Endothelial cell (in vitro differentiated cells): ENCODE data around the gene ITPR2. TPM values are rescaled to one million over a fixed set of nuclear protein-coding genes. Genes with fewer than 3 reads are reported as not detected.
"Not testable (repeated sequence)": the region's sequence is repeated elsewhere in the genome, so short reads cannot be mapped to it uniquely, and the experiment has no call there.

ENCODE experiments used
- DNase-seq: peaks from one replicate; pipeline ENCODE4 v3.0.0; 2021; ENCODE audit warnings: low spot score
- H3K27ac Mint-ChIP-seq: one replicate; pipeline ENCODE4 v1.8.0; 2021; ENCODE audit warnings: mixed read lengths, inconsistent platforms; ENCODE audit not compliant: unreplicated experiment
- H3K27me3 Mint-ChIP-seq: one replicate; pipeline ENCODE4 v1.8.0; 2021; ENCODE audit warnings: mild to moderate bottlenecking, moderate library complexity, mixed read lengths, inconsistent platforms; ENCODE audit not compliant: unreplicated experiment
- H3K36me3 Mint-ChIP-seq: one replicate; pipeline ENCODE4 v1.8.0; 2021; ENCODE audit warnings: mild to moderate bottlenecking, low read depth, mixed read lengths, inconsistent platforms; ENCODE audit not compliant: unreplicated experiment
- H3K4me1 Mint-ChIP-seq: one replicate; pipeline ENCODE4 v1.8.0; 2021; ENCODE audit warnings: mild to moderate bottlenecking, mixed read lengths, inconsistent platforms; ENCODE audit not compliant: unreplicated experiment
- H3K4me3 Mint-ChIP-seq: one replicate; pipeline ENCODE4 v1.8.0; 2021; ENCODE audit warnings: mild to moderate bottlenecking, mixed read lengths, inconsistent platforms; ENCODE audit not compliant: unreplicated experiment
- H3K9me3 Mint-ChIP-seq: one replicate; pipeline ENCODE4 v1.8.0; 2021; ENCODE audit warnings: mixed read lengths, inconsistent platforms; ENCODE audit not compliant: unreplicated experiment
- total RNA-seq: library from RNA; stranded (reverse); fragmentation: NEBNext Ultra II Directional; extraction: Animal tissue kit (Norgen Biotek cat#: 25700); gene quantifications from one replicate; pipeline ENCODE4 v1.2.1, GENCODE V29; 2021; ENCODE audit not compliant: unreplicated experiment
- TF ChIP-seq, protein P1 (sequence below): fragments of 200-600 bp; sonication (generic); IDR thresholded peaks from one replicate; pipeline ENCODE4 v1.5.0; 2021; ENCODE audit warnings: antibody characterized with exemption; ENCODE audit not compliant: unreplicated experiment

Gene ITPR2
- total RNA-seq, 1 donor from 2014 or later, result 33.8 TPM

DNA sequence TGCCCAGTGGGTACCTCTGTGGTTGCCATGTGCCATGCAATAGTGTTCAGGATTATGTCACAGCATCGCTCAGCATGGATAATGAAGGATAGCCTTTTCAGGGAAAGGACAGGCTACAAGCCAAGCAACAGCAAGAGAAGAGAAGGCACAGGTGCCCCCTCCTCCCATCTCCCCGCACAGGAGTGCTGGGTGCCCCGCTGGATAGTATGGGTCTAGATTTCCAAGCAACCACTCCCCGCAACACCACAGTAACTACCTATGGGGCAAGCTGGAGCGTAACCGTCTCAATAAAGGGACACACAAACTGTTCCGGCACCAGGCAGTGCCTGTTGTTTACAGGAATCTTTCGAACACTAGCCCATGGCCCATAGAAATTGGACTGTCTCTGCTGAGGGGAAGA lies 222.2 kb downstream of the ITPR2 start:
- DNase-seq, result no peak
- H3K4me3 Mint-ChIP-seq, result no peak overlapping the region
- H3K4me1 Mint-ChIP-seq, result peaks cover 12% of the 10 kb centered on the region
- no peak overlapping the region for H3K27ac Mint-ChIP-seq
- H3K9me3 Mint-ChIP-seq, result no peaks in the 10 kb centered on the region
- H3K27me3 Mint-ChIP-seq, result no peaks in the 10 kb centered on the region
- TF ChIP-seq, protein P1, sequence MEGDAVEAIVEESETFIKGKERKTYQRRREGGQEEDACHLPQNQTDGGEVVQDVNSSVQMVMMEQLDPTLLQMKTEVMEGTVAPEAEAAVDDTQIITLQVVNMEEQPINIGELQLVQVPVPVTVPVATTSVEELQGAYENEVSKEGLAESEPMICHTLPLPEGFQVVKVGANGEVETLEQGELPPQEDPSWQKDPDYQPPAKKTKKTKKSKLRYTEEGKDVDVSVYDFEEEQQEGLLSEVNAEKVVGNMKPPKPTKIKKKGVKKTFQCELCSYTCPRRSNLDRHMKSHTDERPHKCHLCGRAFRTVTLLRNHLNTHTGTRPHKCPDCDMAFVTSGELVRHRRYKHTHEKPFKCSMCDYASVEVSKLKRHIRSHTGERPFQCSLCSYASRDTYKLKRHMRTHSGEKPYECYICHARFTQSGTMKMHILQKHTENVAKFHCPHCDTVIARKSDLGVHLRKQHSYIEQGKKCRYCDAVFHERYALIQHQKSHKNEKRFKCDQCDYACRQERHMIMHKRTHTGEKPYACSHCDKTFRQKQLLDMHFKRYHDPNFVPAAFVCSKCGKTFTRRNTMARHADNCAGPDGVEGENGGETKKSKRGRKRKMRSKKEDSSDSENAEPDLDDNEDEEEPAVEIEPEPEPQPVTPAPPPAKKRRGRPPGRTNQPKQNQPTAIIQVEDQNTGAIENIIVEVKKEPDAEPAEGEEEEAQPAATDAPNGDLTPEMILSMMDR, result no peak
- H3K36me3 Mint-ChIP-seq, result no peaks in the 10 kb centered on the region

DNA sequence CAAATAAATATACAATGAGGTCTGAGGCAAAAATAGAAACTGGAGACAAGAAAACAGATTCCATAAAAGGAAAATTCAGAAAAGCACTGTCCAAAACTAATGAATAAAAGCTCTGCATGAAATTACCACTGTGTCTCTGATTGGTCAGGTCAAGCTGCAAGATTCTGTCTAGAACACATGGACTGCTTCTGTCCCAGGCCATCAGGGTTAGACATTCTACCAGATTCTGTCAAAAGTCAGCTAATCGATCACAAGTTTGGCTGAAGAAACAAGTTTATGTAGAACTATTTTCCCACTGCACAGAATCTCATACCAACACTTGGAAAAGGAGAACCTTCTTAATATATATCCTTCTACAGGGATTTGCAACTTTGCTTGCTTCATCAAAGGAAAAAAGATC lies 223.0 kb downstream of the ITPR2 start:
- no peak for DNase-seq
- Mint-ChIP-seq H3K36me3 (no peaks in the 10 kb centered on the region), H3K27ac (no peak overlapping the region), H3K4me3 (no peak overlapping the region), H3K4me1 (peaks cover 12% of the 10 kb centered on the region), H3K9me3 (no peaks in the 10 kb centered on the region), H3K27me3 (no peaks in the 10 kb centered on the region)
- TF ChIP-seq, protein P1, result no peak

DNA sequence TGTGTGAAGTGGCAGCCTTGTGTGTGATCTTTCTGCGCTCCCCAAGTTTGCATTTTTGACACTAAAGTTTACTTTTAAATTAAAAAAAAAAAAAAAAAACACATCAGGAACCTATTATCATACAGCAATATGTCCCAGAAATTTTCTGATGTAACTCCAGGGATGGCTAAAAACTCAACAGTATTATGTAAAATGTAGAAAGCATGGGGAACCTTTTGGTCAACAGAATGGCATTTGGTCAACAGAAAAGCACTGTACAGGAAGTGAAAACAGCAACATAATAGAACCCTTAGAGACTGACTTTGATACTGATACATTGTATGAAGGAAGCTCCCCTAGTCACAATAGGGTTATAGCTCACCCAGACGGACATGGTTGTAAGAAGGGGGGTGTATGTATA lies 224.3 kb downstream of the ITPR2 start:
- TF ChIP-seq, protein P1, result no peak
- no peak overlapping the region for H3K27ac Mint-ChIP-seq
- H3K4me1 Mint-ChIP-seq, result peaks cover 12% of the 10 kb centered on the region
- DNase-seq, result no peak
- H3K36me3 Mint-ChIP-seq, result no peaks in the 10 kb centered on the region
- no peak overlapping the region for H3K4me3 Mint-ChIP-seq
- no peaks in the 10 kb centered on the region for H3K27me3 Mint-ChIP-seq
- no peaks in the 10 kb centered on the region for H3K9me3 Mint-ChIP-seq

DNA sequence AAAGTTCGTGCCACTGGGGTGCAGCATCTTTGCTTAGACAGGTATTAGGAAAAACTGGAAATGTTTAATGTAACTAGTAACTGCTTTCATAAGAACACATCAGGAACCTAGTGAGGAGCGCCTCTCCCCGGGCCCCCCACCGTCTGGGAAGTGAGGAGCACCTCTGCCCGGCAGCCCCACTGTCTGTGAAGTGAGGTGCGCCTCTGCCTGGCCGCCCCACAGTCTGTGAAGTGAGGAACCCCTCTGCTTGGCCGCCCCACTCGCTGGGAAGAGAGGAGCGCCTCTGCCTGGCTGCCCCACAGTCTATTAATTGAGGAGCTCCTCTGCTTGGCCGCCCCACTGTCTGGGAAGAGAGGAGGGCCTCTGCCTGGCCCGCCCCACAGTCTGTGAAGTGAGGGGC lies 224.7 kb downstream of the ITPR2 start:
- TF ChIP-seq, protein P1, result no peak
- DNase-seq, result no peak
- Mint-ChIP-seq H3K9me3 (no peaks in the 10 kb centered on the region), H3K4me1 (peaks cover 12% of the 10 kb centered on the region), H3K27ac (no peak overlapping the region), H3K4me3 (no peak overlapping the region), H3K36me3 (no peaks in the 10 kb centered on the region), H3K27me3 (no peaks in the 10 kb centered on the region)

DNA sequence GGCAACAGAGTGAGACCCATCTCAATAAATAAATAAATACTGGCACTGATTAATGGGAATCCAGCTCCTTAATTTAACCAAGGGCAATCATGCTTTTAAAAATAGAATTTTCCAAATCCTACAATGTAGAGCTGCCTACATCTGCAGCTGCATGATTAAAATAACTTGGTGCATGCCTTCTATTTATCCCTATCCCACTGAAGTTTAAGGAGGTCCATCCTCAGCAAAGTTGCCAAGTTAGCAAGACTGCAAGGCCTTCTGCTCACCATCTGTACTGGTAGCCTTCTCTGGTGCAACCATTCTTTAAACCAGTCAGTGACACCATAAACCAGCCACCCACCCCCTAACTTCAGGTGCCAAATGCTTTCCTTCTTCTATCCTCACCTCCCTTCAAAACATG lies 226.1 kb downstream of the ITPR2 start:
- TF ChIP-seq, protein P1, result no peak
- no peaks in the 10 kb centered on the region for H3K36me3 Mint-ChIP-seq
- no peak overlapping the region for H3K27ac Mint-ChIP-seq
- H3K4me1 Mint-ChIP-seq, result peaks cover 6% of the 10 kb centered on the region
- H3K9me3 Mint-ChIP-seq, result no peaks in the 10 kb centered on the region
- no peaks in the 10 kb centered on the region for H3K27me3 Mint-ChIP-seq
- no peak for DNase-seq
- no peak overlapping the region for H3K4me3 Mint-ChIP-seq

DNA sequence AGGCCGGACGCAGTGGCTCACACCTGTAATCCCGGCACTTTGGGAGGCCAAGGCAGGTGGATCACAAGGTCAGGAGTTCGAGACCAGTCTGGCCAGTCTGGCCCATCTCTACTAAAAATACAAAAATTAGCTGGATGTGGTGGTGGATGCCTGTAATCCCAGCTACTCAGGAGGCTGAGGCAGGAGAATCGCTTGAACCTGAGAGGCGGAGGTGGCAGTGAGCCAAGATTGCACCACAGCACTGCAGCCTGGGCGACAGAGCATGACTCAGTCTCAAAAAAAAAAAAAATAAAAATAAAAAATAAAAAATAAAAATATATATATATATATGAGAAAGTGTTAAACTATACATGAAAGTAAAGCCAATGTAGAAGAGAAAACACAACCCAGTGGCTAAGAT lies 228.2 kb downstream of the ITPR2 start:
- H3K4me1 Mint-ChIP-seq, result peaks cover 11% of the 10 kb centered on the region
- not testable (repeated sequence) for H3K9me3 Mint-ChIP-seq, H3K27ac Mint-ChIP-seq, H3K36me3 Mint-ChIP-seq, DNase-seq, H3K4me3 Mint-ChIP-seq, H3K27me3 Mint-ChIP-seq
